Occipital lobe (tissue), 2 donors: ENCODE data around the gene ESPL1. TPM values are rescaled to one million over a fixed set of nuclear protein-coding genes. Genes with fewer than 3 reads are reported as not detected.

ENCODE experiments used
- DNase-seq: peaks from one replicate; lab custom pipeline; 2025; lab: John Stamatoyannopoulos, UW
- total RNA-seq: library from RNA; depleted of rRNA; stranded (reverse); fragments of >200 nt; gene quantifications from one replicate; pipeline ENCODE4 v1.2.3, GENCODE V29; 2014

ESPL1 gene
- total RNA-seq, 1 donor from 2014 or later, result 1.7 TPM

- DNase-seq, result no peak
Observed at GRCh38 chr12:53334822-53335221, 66.7 kb downstream of the ESPL1 start.

- no peak for DNase-seq
Observed at GRCh38 chr12:53336181-53336681, 68.1 kb downstream of the ESPL1 start, which contains the start of gene SP7. SP7 (minus strand) TSS chr12:53336354; CDS start chr12:53335646, 708 bp downstream.

- DNase-seq, result no peak
Observed at GRCh38 chr12:53338017-53338416, 69.9 kb downstream of the ESPL1 start.

- DNase-seq, result no peak
Observed at GRCh38 chr12:53338916-53339315, 70.8 kb downstream of the ESPL1 start.

GRCh38 chr12:53340398-53340797, 72.3 kb downstream of the ESPL1 start:
- DNase-seq, result no peak

Other genes starting within 250 kb of the ESPL1 start
- gene TNS2, start 218.2 kb upstream of the ESPL1 start, total RNA-seq, result 11.1 TPM
- 29.6 TPM for gene SPRYD3, start 188.9 kb upstream of the ESPL1 start, total RNA-seq
- 6.2 TPM for gene IGFBP6, start 170.6 kb upstream of the ESPL1 start, total RNA-seq
- gene SOAT2, start 164.8 kb upstream of the ESPL1 start, total RNA-seq, result not detected
- 19.7 TPM for gene ZNF740, start 87.6 kb upstream of the ESPL1 start, total RNA-seq
- 26.0 TPM for gene CSAD, start 87.4 kb upstream of the ESPL1 start, total RNA-seq
- gene ITGB7, start 61.0 kb upstream of the ESPL1 start, total RNA-seq, result not detected
- 7.6 TPM for gene RARG, start 36.1 kb upstream of the ESPL1 start, total RNA-seq
- gene PFDN5, start 27.2 kb downstream of the ESPL1 start, total RNA-seq, result 423 TPM
- gene MYG1, start 31.4 kb downstream of the ESPL1 start, total RNA-seq, result 39.5 TPM
- 28.9 TPM for gene AAAS, start 53.3 kb downstream of the ESPL1 start, total RNA-seq
- gene SP7, start 68.1 kb downstream of the ESPL1 start, total RNA-seq, result not detected
- 14.8 TPM for gene SP1, start 111.9 kb downstream of the ESPL1 start, total RNA-seq
- gene AMHR2, start 155.6 kb downstream of the ESPL1 start, total RNA-seq, result not detected
- 5.9 TPM for gene PRR13, start 173.4 kb downstream of the ESPL1 start, total RNA-seq
- 181 TPM for gene PCBP2, start 183.8 kb downstream of the ESPL1 start, total RNA-seq
- gene MAP3K12, start 231.2 kb downstream of the ESPL1 start, total RNA-seq, result 30.9 TPM
- gene TARBP2, start 233.0 kb downstream of the ESPL1 start, total RNA-seq, result 28.1 TPM
- gene NPFF, start 239.2 kb downstream of the ESPL1 start, total RNA-seq, result not detected